Measurements from ENCODE around the gene KRTAP12-4.

Gene KRTAP12-4

GRCh38 chr21:44677881-44678280, 23.4 kb upstream of the KRTAP12-4 start:
- no peak for TF ChIP-seq CTCF (IDR thresholded peaks at IDR 0.05)
- peak in 1 of 2 donors; percentile 44 for DNase-seq
- peaks cover 0 to 5% of the 10 kb centered on the region in 2 donors for H3K27me3 ChIP-seq
- no peaks in the 10 kb centered on the region for H3K36me3 ChIP-seq
- peaks cover 0 to 10% (median 0%) of the 10 kb centered on the region in 3 donors for H3K9me3 ChIP-seq
- intact Hi-C loops (cut with DNase I; ENCODE audit: low total_unique reads) = no loop called here
- no peak overlapping the region for H3K4me3 ChIP-seq
- H3K4me1 ChIP-seq = no peaks in the 10 kb centered on the region
- no peak overlapping the region for H3K27ac ChIP-seq

DNA sequence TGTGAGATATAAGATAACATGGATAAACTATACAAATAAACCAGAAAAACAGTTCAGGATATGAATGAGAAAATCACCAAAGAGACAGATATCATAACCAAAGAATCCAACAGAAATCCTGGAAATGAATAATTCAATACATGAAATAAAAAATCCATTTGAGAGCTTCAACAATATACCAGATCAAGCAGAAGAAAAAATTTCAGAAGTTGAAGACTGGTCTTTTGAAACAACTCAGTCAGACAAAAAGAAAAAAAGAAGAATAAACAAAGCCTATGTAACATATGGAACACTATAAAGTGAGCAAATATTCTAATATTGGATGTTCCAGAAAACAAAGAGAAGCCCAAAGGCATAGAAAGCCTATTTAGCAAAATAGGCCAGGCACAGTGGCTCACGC, 17.5 kb upstream of the KRTAP12-4 start:
- intact Hi-C loops (cut with DNase I; ENCODE audit: low total_unique reads) = no loop called here
- Histone ChIP-seq H3K27ac (no peak overlapping the region), H3K4me1 (no peaks in the 10 kb centered on the region), H3K9me3 (peaks cover 4 to 32% (median 18%) of the 10 kb centered on the region in 3 donors), H3K36me3 (no peaks in the 10 kb centered on the region), H3K4me3 (no peak overlapping the region), H3K27me3 (no peaks in the 10 kb centered on the region)
- no peak for TF ChIP-seq CTCF (IDR thresholded peaks at IDR 0.05)
- DNase-seq = no peak

DNA sequence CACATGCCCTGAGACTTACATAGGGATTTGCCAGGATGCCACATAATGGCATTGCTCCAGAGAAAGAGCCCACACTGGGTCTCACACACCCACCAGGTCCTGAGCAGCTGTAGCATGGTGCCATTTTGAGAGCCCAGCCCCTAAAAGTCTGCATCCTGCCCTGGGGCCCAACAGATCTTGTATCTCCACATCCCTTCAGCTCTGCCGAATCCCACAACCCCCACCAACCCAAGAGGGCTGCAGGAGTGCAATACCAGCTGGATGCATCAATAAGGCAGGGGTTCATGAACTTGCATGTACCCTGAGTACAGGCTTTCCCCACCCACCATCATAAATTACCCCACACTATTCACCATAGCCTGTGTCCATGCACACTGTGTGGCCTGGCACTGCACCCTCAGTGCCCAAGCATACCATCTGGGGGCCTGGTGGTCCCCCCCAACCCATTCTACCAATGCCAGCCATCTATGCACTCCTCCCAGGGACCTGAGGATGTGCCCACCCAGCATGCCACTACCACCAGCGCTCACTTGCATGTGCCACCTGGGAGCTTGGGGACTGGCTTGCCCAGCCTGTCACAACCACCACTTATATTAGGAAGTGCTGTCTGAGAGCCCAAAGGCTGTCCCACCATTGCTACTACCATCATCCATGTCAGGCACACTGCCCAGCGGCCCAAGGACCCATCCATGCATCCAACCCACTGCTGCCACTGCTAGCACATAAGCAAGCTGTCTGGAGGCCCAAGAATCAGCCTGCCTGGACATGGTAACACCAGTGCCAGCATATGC, 16.4 kb upstream of the KRTAP12-4 start:
- peaks cover 4 to 32% (median 18%) of the 10 kb centered on the region in 3 donors for H3K9me3 ChIP-seq
- TF ChIP-seq CTCF (IDR thresholded peaks at IDR 0.05) = no peak
- no peaks in the 10 kb centered on the region for H3K27me3 ChIP-seq
- peak in 1 of 2 donors; percentile 40 for DNase-seq
- no peaks in the 10 kb centered on the region for H3K4me1 ChIP-seq
- intact Hi-C loops (cut with DNase I; ENCODE audit: low total_unique reads) = no loop called here
- H3K4me3 ChIP-seq = no peak overlapping the region
- H3K36me3 ChIP-seq = no peaks in the 10 kb centered on the region
- no peak overlapping the region for H3K27ac ChIP-seq

DNA sequence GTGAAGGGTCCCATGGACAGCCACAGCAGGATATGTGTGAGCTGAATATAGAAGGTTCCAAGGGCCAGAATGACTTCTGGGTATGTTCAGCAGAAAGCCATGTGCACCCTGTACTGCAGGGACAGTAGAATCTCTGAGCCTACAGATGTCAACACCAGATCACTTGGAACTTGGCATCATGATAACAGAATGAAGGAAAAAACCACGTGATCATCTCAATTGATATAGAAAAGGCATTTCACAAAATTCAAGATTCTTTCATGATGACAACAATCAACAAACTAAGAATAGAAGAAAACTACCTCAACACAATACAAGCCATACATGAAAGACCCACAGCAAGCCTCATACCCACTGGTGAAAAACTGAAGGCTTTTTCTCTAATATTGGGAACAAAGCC, 13.2 kb upstream of the KRTAP12-4 start:
- intact Hi-C loops (cut with DNase I; ENCODE audit: low total_unique reads) = no loop called here
- Histone ChIP-seq H3K36me3 (no peaks in the 10 kb centered on the region), H3K4me3 (no peak overlapping the region), H3K9me3 (peaks cover 1 to 21% (median 16%) of the 10 kb centered on the region in 3 donors), H3K27me3 (no peaks in the 10 kb centered on the region), H3K27ac (no peak overlapping the region), H3K4me1 (no peaks in the 10 kb centered on the region)
- DNase-seq = no peak
- TF ChIP-seq CTCF (IDR thresholded peaks at IDR 0.05) = no peak

DNA sequence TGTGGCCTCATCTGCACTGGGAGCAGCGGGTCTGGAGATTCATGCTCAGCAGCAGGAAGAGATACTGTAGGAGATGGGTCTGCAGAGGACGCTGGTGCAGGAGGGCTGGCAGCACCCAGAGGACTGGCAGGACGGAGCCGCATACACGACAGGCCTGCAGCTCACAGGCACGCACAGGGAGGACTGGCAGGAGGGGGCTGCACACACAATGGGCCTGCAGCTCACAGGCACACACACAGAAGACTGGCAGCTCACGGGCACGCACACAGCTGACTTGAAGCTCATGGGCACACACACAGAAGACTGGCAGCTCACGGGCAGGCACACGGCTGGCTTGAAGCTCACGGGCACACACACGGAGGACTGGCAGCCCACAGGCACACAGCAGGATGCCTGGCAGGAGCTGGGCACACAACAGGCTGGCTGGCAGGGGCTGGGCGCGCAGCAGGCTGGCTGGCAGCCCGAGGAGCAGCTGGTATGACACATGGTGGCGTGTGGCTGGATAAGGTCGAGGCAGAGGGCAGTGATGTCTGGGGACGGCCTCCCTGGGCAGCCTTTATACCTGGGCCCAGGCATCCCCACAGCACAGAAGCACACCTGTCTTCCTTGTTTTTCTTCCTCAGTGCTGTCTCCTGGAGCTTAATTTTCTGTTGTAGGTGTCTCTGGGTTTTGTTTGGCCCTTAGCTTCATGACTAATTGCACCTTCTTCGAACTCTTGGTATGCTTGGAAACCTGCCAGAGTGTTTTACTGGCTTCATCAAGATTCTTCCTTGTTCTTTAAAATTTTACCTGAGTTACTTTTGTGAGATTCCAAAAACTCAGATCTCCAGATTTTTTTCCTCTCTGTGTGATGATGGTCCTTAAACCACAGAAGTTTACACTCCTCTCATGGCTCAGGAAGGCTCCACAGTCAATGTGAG, 12.2 kb upstream of the KRTAP12-4 start, which contains the start of gene KRTAP12-2:
Gene KRTAP12-2, minus strand, starts transcription at position 527 of the 920 bp plus-strand sequence. Its CDS starts 41 bp downstream, at position 486.
- intact Hi-C loops (cut with DNase I; ENCODE audit: low total_unique reads) = no loop called here
- peak in 1 of 2 donors; percentile 53 for DNase-seq
- Histone ChIP-seq H3K36me3 (no peaks in the 10 kb centered on the region), H3K27me3 (no peaks in the 10 kb centered on the region), H3K4me1 (no peaks in the 10 kb centered on the region), H3K9me3 (peaks cover 0 to 13% (median 6%) of the 10 kb centered on the region in 3 donors), H3K4me3 (no peak within 1 kb of the TSS), H3K27ac (no peak within 1 kb of the TSS)
- TF ChIP-seq CTCF (IDR thresholded peaks at IDR 0.05) = no peak

All from tibial artery (tissue), 4 donors.